Suppressor macrophage treated with lipopolysaccharide for 4 hours (primary cell): ENCODE results near the gene PRDM11.

Experiments
- DNase-seq: peaks from one replicate; pipeline ENCODE4 v3.0.0-alpha.2; 2020

PRDM11 gene

GRCh38 chr11:45212566-45213315, 66.3 kb downstream of the PRDM11 start:
- no peak for DNase-seq

- DNase-seq, result no peak
These were observed 66.9 kb downstream of the PRDM11 start for GRCh38 chr11:45213316-45213665.

GRCh38 chr11:45213717-45214116, 67.3 kb downstream of the PRDM11 start:
- DNase-seq, result no peak

- DNase-seq, result peak; percentile 65
These were observed 68.8 kb downstream of the PRDM11 start for GRCh38 chr11:45215098-45215865.

- no peak for DNase-seq
These were observed 69.6 kb downstream of the PRDM11 start for GRCh38 chr11:45216031-45216430.

GRCh38 chr11:45216901-45217300, 70.5 kb downstream of the PRDM11 start:
- peak; percentile 9 for DNase-seq

- DNase-seq, result no peak
These were observed 71.6 kb downstream of the PRDM11 start for GRCh38 chr11:45217991-45218390.

- DNase-seq, result no peak
These were observed 72.3 kb downstream of the PRDM11 start for GRCh38 chr11:45218705-45219104.

GRCh38 chr11:45219411-45219810, 73.0 kb downstream of the PRDM11 start:
- no peak for DNase-seq

GRCh38 chr11:45223496-45223895, 77.1 kb downstream of the PRDM11 start:
- DNase-seq, result no peak

GRCh38 chr11:45224766-45225165, 78.3 kb downstream of the PRDM11 start:
- no peak for DNase-seq

GRCh38 chr11:45225277-45225676, 78.8 kb downstream of the PRDM11 start:
- no peak for DNase-seq

- DNase-seq, result no peak
These were observed 79.8 kb downstream of the PRDM11 start for GRCh38 chr11:45225961-45226871.

GRCh38 chr11:45226901-45227300, 80.5 kb downstream of the PRDM11 start:
- DNase-seq, result no peak

GRCh38 chr11:45227836-45228235, 81.4 kb downstream of the PRDM11 start:
- DNase-seq, result no peak

- DNase-seq, result no peak
These were observed 83.1 kb downstream of the PRDM11 start for GRCh38 chr11:45229401-45230020.

GRCh38 chr11:45232341-45233080, 86.1 kb downstream of the PRDM11 start:
- no peak for DNase-seq

- peak; percentile 71 for DNase-seq
These were observed 86.8 kb downstream of the PRDM11 start for GRCh38 chr11:45233121-45233803.

GRCh38 chr11:45233804-45234170, 87.3 kb downstream of the PRDM11 start:
- no peak for DNase-seq

GRCh38 chr11:45234306-45235006, 88.0 kb downstream of the PRDM11 start:
- DNase-seq, result no peak
